A549 (cell line): ENCODE data around the gene TAAR9. TPM values are rescaled to one million over a fixed set of nuclear protein-coding genes. Genes with fewer than 3 reads are reported as not detected.

ENCODE experiments used
- ATAC-seq, 2 experiments: fragments of 200-7000 bp in 1 of 2; fragments of >200 bp in 1 of 2; cut with Nextera tagmentation in 1 of 2; cut with Tn5 transposase in 1 of 2; 3 replicates each; pipeline versions ENCODE4 v1.8.0 to v1.9.1; 2018 to 2020; ENCODE audit warnings: mild to moderate bottlenecking in 1 of 2, moderate library complexity in 1 of 2
- CTCF ChIA-PET: fragments of 300-600 bp; sonication (Branson Sonifier 250); formaldehyde crosslinking; extraction: SDS; loops from one replicate; lab custom pipeline; 2021; ENCODE audit warnings: antibody characterized with exemption, inconsistent platforms; lab: Yijun Ruan, JAX
- POLR2A ChIA-PET: fragments of 350-600 bp; formaldehyde crosslinking; extraction: SDS; loops from one replicate; lab custom pipeline; 2021; ENCODE audit warnings: antibody characterized with exemption, inconsistent platforms; lab: Yijun Ruan, JAX
- DNase-seq, 2 experiments: peaks; one replicate each; pipeline versions ENCODE4 v3.0.0 to v3.0.0-alpha.2; 2011 to 2016; ENCODE audit warnings: low read depth in 1 of 2, low spot score in 1 of 2
- FAIRE-seq: peaks from 2 replicates; lab custom pipeline; 2011; peaks lifted over from hg19 to GRCh38; lab: Jason Lieb, UNC
- H3K27ac ChIP-seq, 2 experiments: fragments of >200 bp; sonication (Bioruptor Twin); formaldehyde crosslinking; 3 replicates each; pipeline ENCODE4 v1.5.1; 2016 to 2017
- H3K4me1 ChIP-seq: fragments of >200 bp; sonication (Bioruptor Twin); formaldehyde crosslinking; 3 replicates; pipeline ENCODE4 v1.6.1; 2016
- H3K4me2 ChIP-seq: fragments of >200 bp; sonication (Bioruptor Twin); formaldehyde crosslinking; 3 replicates; pipeline ENCODE4 v1.6.1; 2016
- H3K4me3 ChIP-seq: fragments of >200 bp; sonication (Bioruptor Twin); formaldehyde crosslinking; 3 replicates; pipeline ENCODE4 v1.5.1; 2016
- H3K9me3 ChIP-seq: fragments of >200 bp; sonication (Bioruptor Twin); formaldehyde crosslinking; 3 replicates; pipeline ENCODE4 v1.6.1; 2016
- EHMT2 ChIP-seq: fragments of 200-600 bp; sonication (generic); IDR thresholded peaks from 2 replicates; pipeline ENCODE4 v1.6.1; 2016; ENCODE audit warnings: antibody characterized with exemption, low read depth, mild to moderate bottlenecking, moderate library complexity
- HOXB5 ChIP-seq: fragments of 250-450 bp; sonication (Bioruptor Pico); IDR thresholded peaks from 2 replicates; pipeline ENCODE4 v1.5.0; 2020; ENCODE audit warnings: mild to moderate bottlenecking, moderate library complexity
- MAX ChIP-seq: IDR thresholded peaks from 2 replicates; pipeline ENCODE4 v1.6.1; 2012
- NFE2L2 ChIP-seq: fragments of 150-350 bp; conservative IDR thresholded peaks from 2 replicates; pipeline ENCODE4 v1.6.1; 2014; ENCODE audit warnings: low read length
- NR3C1 ChIP-seq: fragments of >200 bp; sonication (Bioruptor Twin); formaldehyde crosslinking; IDR thresholded peaks from 3 replicates; pipeline ENCODE4 v1.6.1; 2017
- TFCP2L1 ChIP-seq: fragments of 250-450 bp; sonication (Bioruptor Pico); IDR thresholded peaks from 2 replicates; pipeline ENCODE4 v1.5.0; 2021; ENCODE audit warnings: mild to moderate bottlenecking
- ZNF302 ChIP-seq: fragments of 250-450 bp; sonication (Bioruptor Pico); IDR thresholded peaks from 2 replicates; pipeline ENCODE4 v1.9.0; 2021; ENCODE audit warnings: inconsistent platforms, mild to moderate bottlenecking, moderate library complexity
- WGBS: methylation state at CpG from one replicate; pipeline ENCODE4 v1.1.6; 2017; ENCODE audit errors: missing lambda C conversion rate; 5-methylcytosine and 5-hydroxymethylcytosine counted together
- polyA plus RNA-seq, 4 experiments: library from polyadenylated mRNA; depleted of rRNA in 3 of 4; stranded (reverse); fragments of >200 nt; fragmentation: RNase III in 1 of 4; extraction: RNeasy Plus Mini Kit Qiagen cat#74134 plus additional on column Dnase treatment in 1 of 4; gene quantifications; 2 replicates in 3 of 4; 3 replicates in 1 of 4; pipeline ENCODE4 v1.2.3, GENCODE V29; 2011 to 2017
- small RNA-seq, 6 experiments: library from RNA; depleted of rRNA; stranded (forward); fragments of <200 nt; gene quantifications; one replicate each; pipeline ENCODE3, GENCODE V24; 2012
- TF ChIP-seq, protein P1 (sequence below): fragments of >200 bp; sonication (Bioruptor Twin); formaldehyde crosslinking; IDR thresholded peaks from 3 replicates; pipeline ENCODE4 v1.5.1; 2016
- TF ChIP-seq, protein P2 (sequence below): fragments of >200 bp; sonication (Bioruptor Twin); formaldehyde crosslinking; IDR thresholded peaks from 2 replicates; pipeline ENCODE4 v1.6.1; 2016
- TF ChIP-seq, protein P3 (sequence below): fragments of 250-450 bp; sonication (Bioruptor Pico); IDR thresholded peaks from 2 replicates; pipeline ENCODE4 v1.5.0; 2021; ENCODE audit warnings: mild to moderate bottlenecking, moderate library complexity, borderline replicate concordance
- TF ChIP-seq, protein P4 (sequence below): IDR thresholded peaks from 2 replicates; pipeline ENCODE4 v1.6.1; 2012; ENCODE audit warnings: low read depth, borderline replicate concordance

Gene TAAR9
- polyA plus RNA-seq, 2 of the 4 experiments (the other 2 are of a cell fraction), result not detected

GRCh38 chr6:132587424-132587823 lies 49.3 kb downstream of the TAAR9 start:
- no peak overlapping the region for H3K4me3 ChIP-seq
- ATAC-seq, result no peak
- CTCF ChIA-PET, result no interaction called here
- POLR2A ChIA-PET, result no interaction called here
- H3K9me3 ChIP-seq, result no peaks in the 10 kb centered on the region
- no peaks in the 10 kb centered on the region for H3K4me1 ChIP-seq
- no peak overlapping the region for H3K27ac ChIP-seq
- no peak for FAIRE-seq
- H3K4me2 ChIP-seq, result no peak overlapping the region
- no peak for TF ChIP-seq EHMT2
- no peak for TF ChIP-seq MAX
- TF ChIP-seq, protein P1, sequence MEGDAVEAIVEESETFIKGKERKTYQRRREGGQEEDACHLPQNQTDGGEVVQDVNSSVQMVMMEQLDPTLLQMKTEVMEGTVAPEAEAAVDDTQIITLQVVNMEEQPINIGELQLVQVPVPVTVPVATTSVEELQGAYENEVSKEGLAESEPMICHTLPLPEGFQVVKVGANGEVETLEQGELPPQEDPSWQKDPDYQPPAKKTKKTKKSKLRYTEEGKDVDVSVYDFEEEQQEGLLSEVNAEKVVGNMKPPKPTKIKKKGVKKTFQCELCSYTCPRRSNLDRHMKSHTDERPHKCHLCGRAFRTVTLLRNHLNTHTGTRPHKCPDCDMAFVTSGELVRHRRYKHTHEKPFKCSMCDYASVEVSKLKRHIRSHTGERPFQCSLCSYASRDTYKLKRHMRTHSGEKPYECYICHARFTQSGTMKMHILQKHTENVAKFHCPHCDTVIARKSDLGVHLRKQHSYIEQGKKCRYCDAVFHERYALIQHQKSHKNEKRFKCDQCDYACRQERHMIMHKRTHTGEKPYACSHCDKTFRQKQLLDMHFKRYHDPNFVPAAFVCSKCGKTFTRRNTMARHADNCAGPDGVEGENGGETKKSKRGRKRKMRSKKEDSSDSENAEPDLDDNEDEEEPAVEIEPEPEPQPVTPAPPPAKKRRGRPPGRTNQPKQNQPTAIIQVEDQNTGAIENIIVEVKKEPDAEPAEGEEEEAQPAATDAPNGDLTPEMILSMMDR, result no peak
- no peak for TF ChIP-seq HOXB5
- TF ChIP-seq, protein P2, sequence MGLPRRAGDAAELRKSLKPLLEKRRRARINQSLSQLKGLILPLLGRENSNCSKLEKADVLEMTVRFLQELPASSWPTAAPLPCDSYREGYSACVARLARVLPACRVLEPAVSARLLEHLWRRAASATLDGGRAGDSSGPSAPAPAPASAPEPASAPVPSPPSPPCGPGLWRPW, result no peak
- no peak for TF ChIP-seq ZNF302
- TF ChIP-seq NFE2L2, result no peak
- TF ChIP-seq, protein P3, sequence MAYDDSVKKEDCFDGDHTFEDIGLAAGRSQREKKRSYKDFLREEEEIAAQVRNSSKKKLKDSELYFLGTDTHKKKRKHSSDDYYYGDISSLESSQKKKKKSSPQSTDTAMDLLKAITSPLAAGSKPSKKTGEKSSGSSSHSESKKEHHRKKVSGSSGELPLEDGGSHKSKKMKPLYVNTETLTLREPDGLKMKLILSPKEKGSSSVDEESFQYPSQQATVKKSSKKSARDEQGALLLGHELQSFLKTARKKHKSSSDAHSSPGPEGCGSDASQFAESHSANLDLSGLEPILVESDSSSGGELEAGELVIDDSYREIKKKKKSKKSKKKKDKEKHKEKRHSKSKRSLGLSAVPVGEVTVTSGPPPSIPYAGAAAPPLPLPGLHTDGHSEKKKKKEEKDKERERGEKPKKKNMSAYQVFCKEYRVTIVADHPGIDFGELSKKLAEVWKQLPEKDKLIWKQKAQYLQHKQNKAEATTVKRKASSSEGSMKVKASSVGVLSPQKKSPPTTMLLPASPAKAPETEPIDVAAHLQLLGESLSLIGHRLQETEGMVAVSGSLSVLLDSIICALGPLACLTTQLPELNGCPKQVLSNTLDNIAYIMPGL (CRISPR knock-in tag), result no peak
- no peak for TF ChIP-seq TFCP2L1 (CRISPR knock-in tag)
- TF ChIP-seq NR3C1, result no peak
- TF ChIP-seq, protein P4, sequence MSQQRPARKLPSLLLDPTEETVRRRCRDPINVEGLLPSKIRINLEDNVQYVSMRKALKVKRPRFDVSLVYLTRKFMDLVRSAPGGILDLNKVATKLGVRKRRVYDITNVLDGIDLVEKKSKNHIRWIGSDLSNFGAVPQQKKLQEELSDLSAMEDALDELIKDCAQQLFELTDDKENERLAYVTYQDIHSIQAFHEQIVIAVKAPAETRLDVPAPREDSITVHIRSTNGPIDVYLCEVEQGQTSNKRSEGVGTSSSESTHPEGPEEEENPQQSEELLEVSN, result no peak
- no peak for DNase-seq
- 0% methylated on average over 2 of the region's 2 CpGs for WGBS

Small RNA genes within 50 kb of the gene (small RNA-seq; reads per million reads assigned to genes)
- 0 reads per million in 6 experiments for gene TAAR7P

Other genes with a start within 250 kb of the TAAR9 start
- 1.4 and 1.5 TPM in 2 replicates for gene MOXD1, start 136.8 kb upstream of the TAAR9 start, polyA plus RNA-seq (2011; rRNA removed)
- 2.4 to 3.0 TPM (median 2.6 TPM) in 3 replicates for gene MOXD1, start 136.8 kb upstream of the TAAR9 start, polyA plus RNA-seq (2017; fragmentation: RNase III; extraction: RNeasy Plus Mini Kit Qiagen cat#74134 plus additional on column Dnase treatment)
- gene STX7, start 25.2 kb upstream of the TAAR9 start, polyA plus RNA-seq (2011; rRNA removed), result 22.8 and 29.5 TPM in 2 replicates
- gene STX7, start 25.2 kb upstream of the TAAR9 start, polyA plus RNA-seq (2017; fragmentation: RNase III; extraction: RNeasy Plus Mini Kit Qiagen cat#74134 plus additional on column Dnase treatment), result 18.4 to 19.8 TPM (median 19.2 TPM) in 3 replicates
- gene TAAR8, start 14.4 kb downstream of the TAAR9 start, polyA plus RNA-seq (2011; rRNA removed), result not detected in 2 replicates
- gene TAAR8, start 14.4 kb downstream of the TAAR9 start, polyA plus RNA-seq (2017; fragmentation: RNase III; extraction: RNeasy Plus Mini Kit Qiagen cat#74134 plus additional on column Dnase treatment), result not detected in 3 replicates
- not detected in 2 replicates for gene TAAR6, start 32.0 kb downstream of the TAAR9 start, polyA plus RNA-seq (2011; rRNA removed)
- not detected in 3 replicates for gene TAAR6, start 32.0 kb downstream of the TAAR9 start, polyA plus RNA-seq (2017; fragmentation: RNase III; extraction: RNeasy Plus Mini Kit Qiagen cat#74134 plus additional on column Dnase treatment)
- gene TAAR5, start 51.5 kb downstream of the TAAR9 start, polyA plus RNA-seq (2011; rRNA removed), result not detected in 2 replicates
- not detected in 3 replicates for gene TAAR5, start 51.5 kb downstream of the TAAR9 start, polyA plus RNA-seq (2017; fragmentation: RNase III; extraction: RNeasy Plus Mini Kit Qiagen cat#74134 plus additional on column Dnase treatment)
- not detected in 2 replicates for gene TAAR2, start 86.0 kb downstream of the TAAR9 start, polyA plus RNA-seq (2011; rRNA removed)
- not detected in 3 replicates for gene TAAR2, start 86.0 kb downstream of the TAAR9 start, polyA plus RNA-seq (2017; fragmentation: RNase III; extraction: RNeasy Plus Mini Kit Qiagen cat#74134 plus additional on column Dnase treatment)
- not detected in 2 replicates for gene TAAR1, start 120.9 kb downstream of the TAAR9 start, polyA plus RNA-seq (2011; rRNA removed)
- not detected in 3 replicates for gene TAAR1, start 120.9 kb downstream of the TAAR9 start, polyA plus RNA-seq (2017; fragmentation: RNase III; extraction: RNeasy Plus Mini Kit Qiagen cat#74134 plus additional on column Dnase treatment)
- gene VNN1, start 175.8 kb downstream of the TAAR9 start, polyA plus RNA-seq (2011; rRNA removed), result 0.09 TPM in 2 replicates
- gene VNN1, start 175.8 kb downstream of the TAAR9 start, polyA plus RNA-seq (2017; fragmentation: RNase III; extraction: RNeasy Plus Mini Kit Qiagen cat#74134 plus additional on column Dnase treatment), result 0.03 to 0.13 TPM in 2 of 3 replicates, not detected in the other
- gene VNN2, start 219.6 kb downstream of the TAAR9 start, polyA plus RNA-seq (2011; rRNA removed), result 0.09 TPM in 1 of 2 replicates, not detected in the other
- 0.13 TPM in 1 of 3 replicates, not detected in the others for gene VNN2, start 219.6 kb downstream of the TAAR9 start, polyA plus RNA-seq (2017; fragmentation: RNase III; extraction: RNeasy Plus Mini Kit Qiagen cat#74134 plus additional on column Dnase treatment)